Measurements from ENCODE around the gene ABTB2. TPM values are rescaled to one million over a fixed set of nuclear protein-coding genes. Genes with fewer than 3 reads are reported as not detected.

The ABTB2 gene
- total RNA-seq, 1 donor from 2014 or later = 73.0 TPM

- no peak for TF ChIP-seq CTCF (IDR thresholded peaks at IDR 0.05)
- Mint-ChIP-seq H3K27ac (no peak overlapping the region), H3K27me3 (no peaks in the 10 kb centered on the region)
Observed at GRCh38 chr11:34259087-34259486, 98.7 kb downstream of the ABTB2 start.

GRCh38 chr11:34256626-34257025 is 101.2 kb downstream of the ABTB2 start:
- ChIA-PET POLR2A (no interaction called here), CTCF (no interaction called here)
- H3K27ac Mint-ChIP-seq = no peak overlapping the region
- no peak for ATAC-seq (ENCODE audit: low read depth)
- no peaks in the 10 kb centered on the region for H3K27me3 Mint-ChIP-seq
- intact Hi-C loops (cut with micrococcal nuclease) = no loop called here
- H3K4me1 Mint-ChIP-seq = peaks cover 20% of the 10 kb centered on the region
- no peak overlapping the region for H3K4me3 Mint-ChIP-seq
- no peak for TF ChIP-seq CTCF (IDR thresholded peaks at IDR 0.05)
- no peaks in the 10 kb centered on the region for H3K9me3 Mint-ChIP-seq
- DNase-seq = no peak
- peaks cover 3% of the 10 kb centered on the region for H3K36me3 Mint-ChIP-seq (ENCODE audit: low read depth)

More at GRCh38 chr11:34259087-34259486, 98.7 kb downstream of the ABTB2 start:
- Mint-ChIP-seq H3K4me1 (peaks cover under 1% of the 10 kb centered on the region), H3K36me3 (ENCODE audit: low read depth) (peaks cover 3% of the 10 kb centered on the region), H3K9me3 (no peaks in the 10 kb centered on the region), H3K4me3 (no peak overlapping the region)
- ATAC-seq (ENCODE audit: low read depth) = no peak
- ChIA-PET POLR2A (interaction anchor here (0.6 to 1.1 kb wide), 2 partner anchors 8 to 75 kb away, joined by 3 to 12 read pairs; no protein-coding TSS in a partner anchor), CTCF (no interaction called here)
- DNase-seq = no peak
- intact Hi-C loops (cut with micrococcal nuclease) = no loop called here

- Mint-ChIP-seq H3K27ac (no peak overlapping the region), H3K4me1 (peaks cover 25% of the 10 kb centered on the region), H3K27me3 (no peaks in the 10 kb centered on the region), H3K9me3 (no peaks in the 10 kb centered on the region), H3K4me3 (no peak overlapping the region), H3K36me3 (ENCODE audit: low read depth) (peaks cover 3% of the 10 kb centered on the region)
- no peak for TF ChIP-seq CTCF (IDR thresholded peaks at IDR 0.05)
- POLR2A ChIA-PET = no interaction called here
- no peak for ATAC-seq (ENCODE audit: low read depth)
- intact Hi-C loops (cut with micrococcal nuclease) = no loop called here
- CTCF ChIA-PET = no interaction called here
- no peak for DNase-seq
Observed at GRCh38 chr11:34256150-34256549, 101.7 kb downstream of the ABTB2 start.

GRCh38 chr11:34255101-34255500 is 102.7 kb downstream of the ABTB2 start:
- Mint-ChIP-seq H3K36me3 (ENCODE audit: low read depth) (peaks cover 3% of the 10 kb centered on the region), H3K27me3 (no peaks in the 10 kb centered on the region), H3K9me3 (no peaks in the 10 kb centered on the region), H3K4me1 (peaks cover 35% of the 10 kb centered on the region), H3K4me3 (no peak overlapping the region), H3K27ac (no peak overlapping the region)
- ChIA-PET POLR2A (interaction anchor here (0.7 to 1.7 kb wide), 2 partner anchors 21 to 331 kb away, joined by 3 to 4 read pairs; no protein-coding TSS in a partner anchor), CTCF (no interaction called here)
- DNase-seq (no peak), ATAC-seq (ENCODE audit: low read depth) (no peak)
- intact Hi-C loops (cut with micrococcal nuclease) = no loop called here
- no peak for TF ChIP-seq CTCF (IDR thresholded peaks at IDR 0.05)

- H3K9me3 Mint-ChIP-seq = no peaks in the 10 kb centered on the region
- ATAC-seq (ENCODE audit: low read depth) (no peak), DNase-seq (no peak)
- intact Hi-C loops (cut with micrococcal nuclease) = loop anchor here (5.0 kb wide), 2 partner anchors 183 to 202 kb away; partner anchors contain the start of genes CAPRIN1 and CAT
- POLR2A ChIA-PET = interaction anchor here (1.7 kb wide), 1 partner anchor 20 kb away, joined by 4 read pairs; no protein-coding TSS in a partner anchor
- H3K27ac Mint-ChIP-seq = peak overlapping the region; percentile 41
- H3K4me3 Mint-ChIP-seq = no peak overlapping the region
- H3K36me3 Mint-ChIP-seq (ENCODE audit: low read depth) = peaks cover 3% of the 10 kb centered on the region
- TF ChIP-seq CTCF (IDR thresholded peaks at IDR 0.05) = no peak
- H3K27me3 Mint-ChIP-seq = no peaks in the 10 kb centered on the region
- H3K4me1 Mint-ChIP-seq = peaks cover 42% of the 10 kb centered on the region
- CTCF ChIA-PET = no interaction called here
Observed at GRCh38 chr11:34254011-34254410, 103.8 kb downstream of the ABTB2 start.

Data from activated B cell treated with CpG ODN at 0.5 μM for 24 hours (primary cell).